Hepatocyte (in vitro differentiated cells): Measurements from ENCODE around the gene TRPM5. TPM values are rescaled to one million over a fixed set of nuclear protein-coding genes. Genes with fewer than 3 reads are reported as not detected.

Source experiments
- DNase-seq: peaks from one replicate; pipeline ENCODE4 v3.0.0-alpha.2; 2016; ENCODE audit warnings: low spot score
- H2AFZ ChIP-seq: fragments of 200-600 bp; sonication (generic); 2 replicates; pipeline ENCODE4 v1.6.0; 2016; ENCODE audit warnings: antibody characterized with exemption, mild to moderate bottlenecking
- H3K27ac ChIP-seq: fragments of 200-600 bp; sonication (generic); 2 replicates; pipeline ENCODE4 v1.5.1; 2016; ENCODE audit warnings: mild to moderate bottlenecking
- H3K27me3 ChIP-seq: fragments of 200-600 bp; sonication (generic); 2 replicates; pipeline ENCODE4 v1.6.1; 2016
- H3K36me3 ChIP-seq: fragments of 200-600 bp; sonication (generic); replicated peaks from 2 replicates; pipeline ENCODE4 v1.5.1; 2016; ENCODE audit warnings: low read depth; ENCODE audit not compliant: insufficient read depth
- H3K4me1 ChIP-seq: fragments of 200-600 bp; sonication (generic); 2 replicates; pipeline ENCODE4 v1.5.1; 2016; ENCODE audit warnings: mild to moderate bottlenecking, moderate library complexity; ENCODE audit not compliant: insufficient read depth
- H3K4me2 ChIP-seq: fragments of 200-600 bp; sonication (generic); 2 replicates; pipeline ENCODE4 v1.6.0; 2016
- H3K4me3 ChIP-seq: fragments of 200-600 bp; sonication (generic); 2 replicates; pipeline ENCODE4 v1.5.1; 2016; ENCODE audit warnings: mild to moderate bottlenecking
- H3K79me2 ChIP-seq: fragments of 200-600 bp; sonication (generic); 2 replicates; pipeline ENCODE4 v1.6.0; 2017; ENCODE audit warnings: mild to moderate bottlenecking
- H3K9me2 ChIP-seq: fragments of 200-600 bp; sonication (generic); replicated peaks from 2 replicates; pipeline ENCODE4 v1.6.0; 2017; ENCODE audit warnings: mild to moderate bottlenecking; ENCODE audit not compliant: insufficient read depth
- H3K9me3 ChIP-seq: fragments of 200-600 bp; sonication (generic); 2 replicates; pipeline ENCODE4 v1.5.1; 2016; ENCODE audit warnings: low read depth, mild to moderate bottlenecking
- H4K20me1 ChIP-seq: fragments of 200-600 bp; sonication (generic); 2 replicates; pipeline ENCODE4 v1.6.0; 2016; ENCODE audit warnings: mild to moderate bottlenecking; ENCODE audit not compliant: insufficient read depth, poor library complexity, severe bottlenecking
- CTCF ChIP-seq: fragments of 200-600 bp; sonication (generic); IDR thresholded peaks from 2 replicates; pipeline ENCODE4 v1.5.1; 2016; ENCODE audit warnings: antibody characterized with exemption, mild to moderate bottlenecking; ENCODE audit not compliant: poor library complexity
- EZH2 ChIP-seq: fragments of 200-600 bp; sonication (generic); IDR thresholded peaks from 2 replicates; pipeline ENCODE4 v1.6.1; 2016; ENCODE audit warnings: antibody characterized with exemption, mild to moderate bottlenecking, borderline replicate concordance
- EZH2phosphoT487 ChIP-seq: fragments of 200-600 bp; sonication (generic); IDR thresholded peaks from one replicate; pipeline ENCODE4 v1.6.1; 2018; ENCODE audit warnings: antibody characterized with exemption, mild to moderate bottlenecking, low read depth, moderate library complexity; ENCODE audit not compliant: unreplicated experiment, severe bottlenecking
- WGBS: methylation state at CpG from one replicate; pipeline ENCODE4 v1.1.6; 2016; ENCODE audit warnings: low lambda C conversion rate; ENCODE audit errors: missing lambda C conversion rate; 5-methylcytosine and 5-hydroxymethylcytosine counted together
- polyA plus RNA-seq: library from polyadenylated mRNA; unstranded; fragments of >200 nt; fragmentation: Nextera tagmentation; extraction: Ambion mirVana; gene quantifications from 2 replicates; pipeline ENCODE4 v1.2.1, GENCODE V29; 2016
- total RNA-seq: library from RNA; depleted of rRNA; stranded (reverse); fragments of >200 nt; gene quantifications from 2 replicates; pipeline ENCODE4 v1.2.3, GENCODE V29; 2014

TRPM5 gene
- total and polyA plus RNA-seq, 2 experiments from 2014 or later, result 0.07 to 0.13 TPM

- no peaks in the 10 kb centered on the region for H4K20me1 ChIP-seq
- H3K9me3 ChIP-seq, result no peaks in the 10 kb centered on the region
- 92% methylated on average over 7 of the region's 8 CpGs for WGBS
- H3K27me3 ChIP-seq, result no peaks in the 10 kb centered on the region
- no peak overlapping the region for H3K4me3 ChIP-seq
- no peak overlapping the region for H3K27ac ChIP-seq
- no peak overlapping the region for H2AFZ ChIP-seq
- TF ChIP-seq CTCF (no peak), EZH2phosphoT487 (no peak), EZH2 (no peak)
- H3K4me1 ChIP-seq, result no peaks in the 10 kb centered on the region
- H3K36me3 ChIP-seq, result no peaks in the 10 kb centered on the region
- DNase-seq, result no peak
- no peaks in the 10 kb centered on the region for H3K79me2 ChIP-seq
- H3K9me2 ChIP-seq, result no peaks in the 10 kb centered on the region
- H3K4me2 ChIP-seq, result no peak overlapping the region
Measured at GRCh38 chr11:2425506-2425905, 18.8 kb downstream of the TRPM5 start.

DNA sequence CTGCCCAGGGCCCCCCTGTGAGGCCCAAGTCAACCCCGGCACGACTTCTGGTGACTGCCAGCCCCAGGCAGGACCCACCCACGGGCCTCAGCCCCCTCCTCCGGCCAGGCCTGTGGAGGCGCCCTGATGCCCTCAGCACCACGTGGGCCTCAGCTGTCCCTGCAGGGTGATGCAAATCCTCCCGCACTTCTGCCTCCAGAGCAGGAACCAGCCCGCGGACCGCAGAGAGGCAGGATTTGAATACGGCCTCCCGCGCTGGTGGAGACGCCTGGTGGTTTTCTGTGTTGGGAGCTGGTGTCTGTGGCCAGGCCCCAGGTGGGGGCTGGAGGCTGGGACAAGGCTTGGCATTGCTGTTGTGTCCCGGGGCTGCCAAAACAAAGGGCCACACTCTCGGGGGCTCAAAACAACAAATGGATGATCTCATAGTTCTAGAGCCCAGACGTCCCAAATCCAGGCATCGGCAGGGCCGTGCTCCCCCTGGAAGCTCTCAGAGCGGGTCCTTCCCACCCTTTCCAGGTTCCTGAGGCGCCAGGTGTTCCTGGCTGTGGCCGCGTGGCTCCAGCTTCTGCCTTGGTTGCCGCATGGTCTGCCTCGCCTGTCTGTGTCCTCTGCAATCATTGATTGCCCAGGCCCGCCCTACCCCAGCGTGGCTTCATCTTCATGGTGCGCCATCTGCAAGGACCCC, 19.4 kb downstream of the TRPM5 start:
- H3K9me3 ChIP-seq, result no peaks in the 10 kb centered on the region
- no peak overlapping the region for H3K4me3 ChIP-seq
- no peaks in the 10 kb centered on the region for H3K79me2 ChIP-seq
- no peaks in the 10 kb centered on the region for H3K4me1 ChIP-seq
- H3K9me2 ChIP-seq, result no peaks in the 10 kb centered on the region
- no peaks in the 10 kb centered on the region for H3K36me3 ChIP-seq
- TF ChIP-seq CTCF (no peak), EZH2phosphoT487 (no peak), EZH2 (no peak)
- WGBS, result 92% methylated on average over 28 of the region's 28 CpGs
- H3K4me2 ChIP-seq, result no peak overlapping the region
- DNase-seq, result no peak
- no peak overlapping the region for H3K27ac ChIP-seq
- no peak overlapping the region for H2AFZ ChIP-seq
- H3K27me3 ChIP-seq, result no peaks in the 10 kb centered on the region
- no peaks in the 10 kb centered on the region for H4K20me1 ChIP-seq

GRCh38 chr11:2423157-2424025, 20.9 kb downstream of the TRPM5 start:
- Histone ChIP-seq H3K4me2 (no peak overlapping the region), H3K36me3 (no peaks in the 10 kb centered on the region), H3K9me3 (no peaks in the 10 kb centered on the region), H2AFZ (no peak overlapping the region), H3K4me3 (no peak overlapping the region), H3K27ac (no peak overlapping the region), H3K9me2 (no peaks in the 10 kb centered on the region), H3K79me2 (no peaks in the 10 kb centered on the region), H3K4me1 (no peaks in the 10 kb centered on the region), H4K20me1 (no peaks in the 10 kb centered on the region), H3K27me3 (no peaks in the 10 kb centered on the region)
- DNase-seq, result no peak
- TF ChIP-seq EZH2phosphoT487 (no peak), CTCF (no peak), EZH2 (no peak)
- WGBS, result 85% methylated on average over 25 of the region's 26 CpGs
